Neural cell (in vitro differentiated cells): ENCODE measurements around the gene TSPAN17.

ENCODE experiments used
- EZH2 ChIP-seq: fragments of 200-600, 300-800 bp; shearing (Covaris generic), sonication (generic); IDR thresholded peaks from 2 replicates; pipeline ENCODE4 v1.6.1; 2014; ENCODE audit warnings: antibody characterized with exemption, low read length, borderline replicate concordance, mild to moderate bottlenecking; ENCODE audit not compliant: insufficient read depth, poor library complexity, severe bottlenecking
- POLR2AphosphoS5 ChIP-seq: IDR thresholded peaks from 2 replicates; pipeline ENCODE4 v1.6.1; 2012
- RAD21 ChIP-seq: fragments of 450-650 bp; conservative IDR thresholded peaks from 2 replicates; pipeline ENCODE4 v1.6.1; 2014; ENCODE audit warnings: antibody characterized with exemption, mild to moderate bottlenecking, moderate library complexity
- TAF1 ChIP-seq: IDR thresholded peaks from 2 replicates; pipeline ENCODE4 v1.6.1; 2012; ENCODE audit warnings: low read depth
- TF ChIP-seq, protein P1 (sequence below): fragments of 450-650 bp; IDR thresholded peaks from 2 replicates; pipeline ENCODE4 v1.5.1; 2014; ENCODE audit warnings: antibody characterized with exemption, mild to moderate bottlenecking, moderate library complexity; ENCODE audit not compliant: poor library complexity, severe bottlenecking
- TF ChIP-seq, protein P2 (sequence below): IDR thresholded peaks from 2 replicates; pipeline ENCODE4 v1.6.1; 2012; ENCODE audit warnings: borderline replicate concordance

DNA sequence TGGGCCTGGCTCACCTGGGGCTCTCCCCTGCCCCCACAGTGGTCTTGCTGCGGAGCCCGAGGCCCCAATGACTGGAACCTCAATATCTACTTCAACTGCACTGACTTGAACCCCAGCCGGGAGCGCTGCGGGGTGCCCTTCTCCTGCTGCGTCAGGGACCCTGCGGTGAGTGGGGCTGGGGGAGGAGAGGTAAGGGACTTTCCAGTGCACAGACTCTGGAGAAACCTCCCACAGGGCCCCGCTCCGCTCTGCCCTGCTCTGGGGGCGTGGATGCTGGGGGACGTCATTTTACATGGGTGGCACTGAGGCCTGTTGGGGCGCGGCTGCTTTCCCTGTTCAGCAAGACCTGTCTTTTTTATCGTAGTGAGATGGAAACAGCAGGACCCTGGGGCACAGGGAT lies 7.6 kb downstream of the TSPAN17 start:
- TF ChIP-seq, protein P1, sequence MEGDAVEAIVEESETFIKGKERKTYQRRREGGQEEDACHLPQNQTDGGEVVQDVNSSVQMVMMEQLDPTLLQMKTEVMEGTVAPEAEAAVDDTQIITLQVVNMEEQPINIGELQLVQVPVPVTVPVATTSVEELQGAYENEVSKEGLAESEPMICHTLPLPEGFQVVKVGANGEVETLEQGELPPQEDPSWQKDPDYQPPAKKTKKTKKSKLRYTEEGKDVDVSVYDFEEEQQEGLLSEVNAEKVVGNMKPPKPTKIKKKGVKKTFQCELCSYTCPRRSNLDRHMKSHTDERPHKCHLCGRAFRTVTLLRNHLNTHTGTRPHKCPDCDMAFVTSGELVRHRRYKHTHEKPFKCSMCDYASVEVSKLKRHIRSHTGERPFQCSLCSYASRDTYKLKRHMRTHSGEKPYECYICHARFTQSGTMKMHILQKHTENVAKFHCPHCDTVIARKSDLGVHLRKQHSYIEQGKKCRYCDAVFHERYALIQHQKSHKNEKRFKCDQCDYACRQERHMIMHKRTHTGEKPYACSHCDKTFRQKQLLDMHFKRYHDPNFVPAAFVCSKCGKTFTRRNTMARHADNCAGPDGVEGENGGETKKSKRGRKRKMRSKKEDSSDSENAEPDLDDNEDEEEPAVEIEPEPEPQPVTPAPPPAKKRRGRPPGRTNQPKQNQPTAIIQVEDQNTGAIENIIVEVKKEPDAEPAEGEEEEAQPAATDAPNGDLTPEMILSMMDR, result no peak
- no peak for TF ChIP-seq RAD21
- TF ChIP-seq POLR2AphosphoS5, result no peak
- TF ChIP-seq, protein P2, sequence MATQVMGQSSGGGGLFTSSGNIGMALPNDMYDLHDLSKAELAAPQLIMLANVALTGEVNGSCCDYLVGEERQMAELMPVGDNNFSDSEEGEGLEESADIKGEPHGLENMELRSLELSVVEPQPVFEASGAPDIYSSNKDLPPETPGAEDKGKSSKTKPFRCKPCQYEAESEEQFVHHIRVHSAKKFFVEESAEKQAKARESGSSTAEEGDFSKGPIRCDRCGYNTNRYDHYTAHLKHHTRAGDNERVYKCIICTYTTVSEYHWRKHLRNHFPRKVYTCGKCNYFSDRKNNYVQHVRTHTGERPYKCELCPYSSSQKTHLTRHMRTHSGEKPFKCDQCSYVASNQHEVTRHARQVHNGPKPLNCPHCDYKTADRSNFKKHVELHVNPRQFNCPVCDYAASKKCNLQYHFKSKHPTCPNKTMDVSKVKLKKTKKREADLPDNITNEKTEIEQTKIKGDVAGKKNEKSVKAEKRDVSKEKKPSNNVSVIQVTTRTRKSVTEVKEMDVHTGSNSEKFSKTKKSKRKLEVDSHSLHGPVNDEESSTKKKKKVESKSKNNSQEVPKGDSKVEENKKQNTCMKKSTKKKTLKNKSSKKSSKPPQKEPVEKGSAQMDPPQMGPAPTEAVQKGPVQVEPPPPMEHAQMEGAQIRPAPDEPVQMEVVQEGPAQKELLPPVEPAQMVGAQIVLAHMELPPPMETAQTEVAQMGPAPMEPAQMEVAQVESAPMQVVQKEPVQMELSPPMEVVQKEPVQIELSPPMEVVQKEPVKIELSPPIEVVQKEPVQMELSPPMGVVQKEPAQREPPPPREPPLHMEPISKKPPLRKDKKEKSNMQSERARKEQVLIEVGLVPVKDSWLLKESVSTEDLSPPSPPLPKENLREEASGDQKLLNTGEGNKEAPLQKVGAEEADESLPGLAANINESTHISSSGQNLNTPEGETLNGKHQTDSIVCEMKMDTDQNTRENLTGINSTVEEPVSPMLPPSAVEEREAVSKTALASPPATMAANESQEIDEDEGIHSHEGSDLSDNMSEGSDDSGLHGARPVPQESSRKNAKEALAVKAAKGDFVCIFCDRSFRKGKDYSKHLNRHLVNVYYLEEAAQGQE, result no peak
- no peak for TF ChIP-seq EZH2
- TF ChIP-seq TAF1, result no peak
